IMR-90 (cell line): ENCODE results near the gene WNT9B. TPM values are rescaled to one million over a fixed set of nuclear protein-coding genes. Genes with fewer than 3 reads are reported as not detected.

Experiments used
- ATAC-seq: fragments of 200-7000 bp; cut with Tn5 transposase; 2 replicates; pipeline ENCODE4 v1.9.1; 2020; ENCODE audit warnings: low read depth, mild to moderate bottlenecking, moderate library complexity
- BruUV-seq: library from RNA; stranded (reverse); fragments of 400-500 nt; replicated peaks from 2 replicates; lab custom pipeline; 2021; lab: Mats Ljungman, UMichigan
- CTCF ChIA-PET: fragments of 300-600 bp; formaldehyde crosslinking; extraction: SDS; loops from one replicate; lab custom pipeline; 2021; ENCODE audit warnings: antibody characterized with exemption; lab: Yijun Ruan, JAX
- POLR2A ChIA-PET: fragments of 300-600 bp; sonication (Branson Sonifier 250); formaldehyde crosslinking; loops from one replicate; lab custom pipeline; 2022; ENCODE audit warnings: antibody characterized with exemption; ENCODE audit not compliant: unreplicated experiment; lab: Charles Lee
- DNase-seq: peaks from one replicate; pipeline ENCODE4 v3.0.0; 2013
- H2AFZ ChIP-seq: replicated peaks from 2 replicates; pipeline ENCODE3; 2013; ENCODE audit warnings: low read length, mild to moderate bottlenecking; ENCODE audit not compliant: poor library complexity
- H2AK5ac ChIP-seq: 2 replicates; pipeline ENCODE4 v1.6.1; 2013; ENCODE audit warnings: low read depth, low read length, inconsistent platforms
- H2AK9ac ChIP-seq: replicated peaks from 2 replicates; pipeline ENCODE3; 2013; ENCODE audit warnings: mild to moderate bottlenecking, low read depth, low read length, moderate library complexity; ENCODE audit not compliant: poor library complexity
- H2BK120ac ChIP-seq: 2 replicates; pipeline ENCODE4 v1.6.1; 2013; ENCODE audit warnings: low read depth, low read length, inconsistent platforms
- H2BK15ac ChIP-seq: 3 replicates; pipeline ENCODE4 v1.6.1; 2013; ENCODE audit warnings: low read depth, low read length, inconsistent platforms
- H2BK20ac ChIP-seq: 2 replicates; pipeline ENCODE4 v1.6.1; 2013; ENCODE audit warnings: low read depth, mild to moderate bottlenecking, inconsistent platforms, low read length, moderate library complexity
- H2BK5ac ChIP-seq: 2 replicates; pipeline ENCODE4 v1.6.1; 2013; ENCODE audit warnings: mild to moderate bottlenecking, low read depth, low read length, inconsistent platforms; ENCODE audit not compliant: poor library complexity, severe bottlenecking
- H3K14ac ChIP-seq: replicated peaks from 2 replicates; pipeline ENCODE4 v1.6.1; 2013; ENCODE audit warnings: low read depth, low read length, inconsistent platforms
- H3K18ac ChIP-seq: 2 replicates; pipeline ENCODE4 v1.6.1; 2013; ENCODE audit warnings: low read depth, low read length, control low read depth
- H3K23ac ChIP-seq: 2 replicates; pipeline ENCODE4 v1.6.1; 2013; ENCODE audit warnings: low read depth, low read length, inconsistent platforms
- H3K27ac ChIP-seq: 2 replicates; pipeline ENCODE4 v1.5.1; 2013; ENCODE audit warnings: mild to moderate bottlenecking, control low read depth, low read length; ENCODE audit not compliant: insufficient read depth
- H3K27me3 ChIP-seq: 2 replicates; pipeline ENCODE4 v1.6.1; 2013; ENCODE audit warnings: low read length; ENCODE audit not compliant: control insufficient read depth, insufficient read depth
- H3K36me3 ChIP-seq: 2 replicates; pipeline ENCODE4 v1.6.1; 2013; ENCODE audit warnings: low read length, mixed read lengths; ENCODE audit not compliant: control insufficient read depth, insufficient read depth
- H3K4ac ChIP-seq: 2 replicates; pipeline ENCODE4 v1.6.1; 2013; ENCODE audit warnings: low read depth, low read length, inconsistent platforms
- H3K4me1 ChIP-seq: 2 replicates; pipeline ENCODE4 v1.6.1; 2013; ENCODE audit warnings: low read length, mixed read lengths; ENCODE audit not compliant: control insufficient read depth, insufficient read depth
- H3K4me2 ChIP-seq: 2 replicates; pipeline ENCODE4 v1.6.1; 2013; ENCODE audit warnings: low read depth, mild to moderate bottlenecking, control low read depth, low read length, moderate library complexity
- H3K4me3 ChIP-seq: 2 replicates; pipeline ENCODE4 v1.5.1; 2013; ENCODE audit warnings: low read depth, mild to moderate bottlenecking, control low read depth, low read length, moderate library complexity; ENCODE audit not compliant: insufficient read depth
- H3K56ac ChIP-seq: 2 replicates; pipeline ENCODE4 v1.6.1; 2013; ENCODE audit warnings: low read length, inconsistent platforms; ENCODE audit not compliant: insufficient read depth; ENCODE audit errors: extremely low read depth
- H3K79me1 ChIP-seq, 2 experiments: 2 replicates each; pipeline ENCODE4 v1.6.1; 2013; ENCODE audit warnings: low read length in 2 of 2, inconsistent platforms in 1 of 2, low read depth in 1 of 2
- H3K9ac ChIP-seq: 2 replicates; pipeline ENCODE4 v1.6.1; 2013; ENCODE audit warnings: low read depth, low read length, control low read depth
- H3K9me1 ChIP-seq: 2 replicates; pipeline ENCODE4 v1.6.1; 2013; ENCODE audit warnings: low read length, inconsistent platforms; ENCODE audit not compliant: insufficient read depth
- H3K9me3 ChIP-seq: 2 replicates; pipeline ENCODE4 v1.6.1; 2013; ENCODE audit warnings: low read length; ENCODE audit not compliant: control insufficient read depth, insufficient read depth
- H4K20me1 ChIP-seq: 2 replicates; pipeline ENCODE4 v1.6.1; 2013; ENCODE audit warnings: low read length, inconsistent platforms; ENCODE audit not compliant: insufficient read depth
- H4K5ac ChIP-seq: 2 replicates; pipeline ENCODE4 v1.6.1; 2013; ENCODE audit warnings: mild to moderate bottlenecking, low read depth, low read length, control low read depth
- H4K8ac ChIP-seq, 2 experiments: 2 replicates each; pipeline ENCODE4 v1.6.1; 2013; ENCODE audit warnings: low read depth in 2 of 2, low read length in 2 of 2, control low read depth in 1 of 2, inconsistent platforms in 1 of 2
- H4K91ac ChIP-seq: 2 replicates; pipeline ENCODE4 v1.6.1; 2013; ENCODE audit warnings: low read depth, low read length, inconsistent platforms; ENCODE audit not compliant: insufficient read depth
- CHD1 ChIP-seq: IDR thresholded peaks from 2 replicates; pipeline ENCODE4 v1.6.1; 2012; ENCODE audit warnings: low read depth, low read length, improper control_type of control experiment
- MAFK ChIP-seq: IDR thresholded peaks from 2 replicates; pipeline ENCODE4 v1.6.1; 2012; ENCODE audit warnings: low read depth, low read length, improper control_type of control experiment
- POLR2A ChIP-seq: IDR thresholded peaks from 2 replicates; pipeline ENCODE4 v1.6.1; 2012; ENCODE audit warnings: mild to moderate bottlenecking, low read depth, low read length
- USF2 ChIP-seq: fragments of 150-350 bp; IDR thresholded peaks from 2 replicates; pipeline ENCODE4 v1.6.1; 2017; ENCODE audit warnings: mild to moderate bottlenecking, antibody characterized with exemption, low read length, low read depth
- WGBS, 2 experiments: methylation state at CpG; one replicate each; pipeline versions ENCODE4 v1.1.5 to v1.1.7; 2013; ENCODE audit warnings: missing lambda C conversion rate in 2 of 2; ENCODE audit not compliant: insufficient read length in 1 of 2; ENCODE audit errors: extremely low coverage in 2 of 2; 5-methylcytosine and 5-hydroxymethylcytosine counted together
- dilution Hi-C: fragments of 300-500 bp; cut with HindIII; formaldehyde crosslinking; loops from one replicate; pipeline ENCODE4 v1.14.3; 2018; ENCODE audit warnings: low sequenced_read_pairs; ENCODE audit not compliant: unreplicated experiment
- in situ Hi-C: fragments of 300-500 bp; cut with MboI; formaldehyde crosslinking; loops from 3 replicates; pipeline ENCODE4 v1.14.3; 2019; ENCODE audit warnings: low sequenced_read_pairs, inconsistent platforms, mixed read lengths
- intact Hi-C: fragments of 100-400 bp; cut with micrococcal nuclease; formaldehyde crosslinking; loops from 2 replicates; pipeline ENCODE4 v1.10.0; 2022
- polyA plus RNA-seq, 3 experiments: library from polyadenylated mRNA; depleted of rRNA; stranded (reverse); fragments of >200 nt; gene quantifications; 2 replicates each; pipeline ENCODE4 v1.2.3, GENCODE V29; 2012; ENCODE audit warnings: low replicate concordance in 1 of 3
- total RNA-seq: library from RNA; depleted of rRNA; stranded (reverse); fragments of >200 nt; gene quantifications from 2 replicates; pipeline ENCODE4 v1.2.3, GENCODE V29; 2012
- TF ChIP-seq, protein P1 (sequence below): fragments of 150-350 bp; IDR thresholded peaks from 2 replicates; pipeline ENCODE4 v1.6.1; 2016; ENCODE audit warnings: low read depth, mild to moderate bottlenecking, low read length, moderate library complexity, borderline replicate concordance
- TF ChIP-seq, protein P2 (sequence below): conservative IDR thresholded peaks from 2 replicates; pipeline ENCODE4 v1.5.1; 2012; ENCODE audit warnings: mild to moderate bottlenecking, low read depth, low read length, improper control_type of control experiment

Gene WNT9B
- total and polyA plus RNA-seq, 2 of the 4 experiments (the other 2 are of a cell fraction) = not detected

DNA sequence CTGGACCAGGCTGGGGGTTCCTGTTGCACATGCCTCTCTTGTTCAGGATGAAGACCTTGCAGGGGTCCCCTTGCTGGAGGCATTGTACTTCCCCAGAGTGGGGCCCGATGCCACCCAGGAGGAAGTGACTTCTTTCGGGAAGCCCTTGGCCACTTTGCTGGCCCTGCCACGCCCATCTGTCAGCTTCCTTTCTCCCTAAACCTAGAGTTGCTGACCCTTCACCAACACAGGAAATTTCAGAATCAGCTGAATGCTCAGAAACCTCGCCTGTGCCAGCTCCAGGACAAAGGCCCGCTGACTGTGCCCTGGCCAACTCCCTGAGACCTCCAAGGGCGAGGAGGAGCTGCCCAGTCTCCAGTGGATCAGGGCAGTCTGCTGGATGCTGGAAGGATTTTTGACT is 26.7 kb downstream of the WNT9B start:
- Histone ChIP-seq H3K4me2 (no peak overlapping the region), H3K4ac (no peak overlapping the region), H2BK15ac (no peak overlapping the region), H4K5ac (no peak overlapping the region), H3K9me3 (no peaks in the 10 kb centered on the region), H4K20me1 (no peaks in the 10 kb centered on the region), H2BK120ac (no peak overlapping the region), H3K9me1 (no peaks in the 10 kb centered on the region), H2AFZ (no peak overlapping the region), H3K4me1 (no peaks in the 10 kb centered on the region), H3K9ac (no peak overlapping the region), H4K8ac (no peak overlapping the region), H3K23ac (no peak overlapping the region), H3K56ac (no peak overlapping the region), H3K36me3 (no peaks in the 10 kb centered on the region), H2BK5ac (no peak overlapping the region), H3K79me1 (no peaks in the 10 kb centered on the region), H3K27me3 (peaks cover 38% of the 10 kb centered on the region), H3K27ac (no peak overlapping the region), H4K91ac (no peak overlapping the region), H3K4me3 (no peak overlapping the region), H2BK20ac (no peak overlapping the region), H3K14ac (no peak overlapping the region), H2AK9ac (no peak overlapping the region), H2AK5ac (no peak overlapping the region), H3K18ac (no peak overlapping the region)
- DNase-seq (no peak), ATAC-seq (no peak)
- ChIA-PET POLR2A (no interaction called here), CTCF (no interaction called here)
- in situ Hi-C loops = no loop called here
- 53% methylated on average over 6 of the region's 6 CpGs; no CpG with 5 or more reads in 1 of the 2 experiments for WGBS, 2 experiments
- BruUV-seq = no TSS peak
- TF ChIP-seq POLR2A = no peak
- TF ChIP-seq USF2 = no peak
- TF ChIP-seq, protein P1, sequence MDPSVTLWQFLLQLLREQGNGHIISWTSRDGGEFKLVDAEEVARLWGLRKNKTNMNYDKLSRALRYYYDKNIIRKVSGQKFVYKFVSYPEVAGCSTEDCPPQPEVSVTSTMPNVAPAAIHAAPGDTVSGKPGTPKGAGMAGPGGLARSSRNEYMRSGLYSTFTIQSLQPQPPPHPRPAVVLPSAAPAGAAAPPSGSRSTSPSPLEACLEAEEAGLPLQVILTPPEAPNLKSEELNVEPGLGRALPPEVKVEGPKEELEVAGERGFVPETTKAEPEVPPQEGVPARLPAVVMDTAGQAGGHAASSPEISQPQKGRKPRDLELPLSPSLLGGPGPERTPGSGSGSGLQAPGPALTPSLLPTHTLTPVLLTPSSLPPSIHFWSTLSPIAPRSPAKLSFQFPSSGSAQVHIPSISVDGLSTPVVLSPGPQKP = no peak
- TF ChIP-seq, protein P2, sequence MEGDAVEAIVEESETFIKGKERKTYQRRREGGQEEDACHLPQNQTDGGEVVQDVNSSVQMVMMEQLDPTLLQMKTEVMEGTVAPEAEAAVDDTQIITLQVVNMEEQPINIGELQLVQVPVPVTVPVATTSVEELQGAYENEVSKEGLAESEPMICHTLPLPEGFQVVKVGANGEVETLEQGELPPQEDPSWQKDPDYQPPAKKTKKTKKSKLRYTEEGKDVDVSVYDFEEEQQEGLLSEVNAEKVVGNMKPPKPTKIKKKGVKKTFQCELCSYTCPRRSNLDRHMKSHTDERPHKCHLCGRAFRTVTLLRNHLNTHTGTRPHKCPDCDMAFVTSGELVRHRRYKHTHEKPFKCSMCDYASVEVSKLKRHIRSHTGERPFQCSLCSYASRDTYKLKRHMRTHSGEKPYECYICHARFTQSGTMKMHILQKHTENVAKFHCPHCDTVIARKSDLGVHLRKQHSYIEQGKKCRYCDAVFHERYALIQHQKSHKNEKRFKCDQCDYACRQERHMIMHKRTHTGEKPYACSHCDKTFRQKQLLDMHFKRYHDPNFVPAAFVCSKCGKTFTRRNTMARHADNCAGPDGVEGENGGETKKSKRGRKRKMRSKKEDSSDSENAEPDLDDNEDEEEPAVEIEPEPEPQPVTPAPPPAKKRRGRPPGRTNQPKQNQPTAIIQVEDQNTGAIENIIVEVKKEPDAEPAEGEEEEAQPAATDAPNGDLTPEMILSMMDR = no peak
- TF ChIP-seq CHD1 = no peak
- TF ChIP-seq MAFK = no peak
- intact Hi-C loops = no loop called here
- dilution Hi-C loops = no loop called here
